Keratinocyte (primary cell): Measurements from ENCODE around the gene IGF2BP2. TPM values are rescaled to one million over a fixed set of nuclear protein-coding genes. Genes with fewer than 3 reads are reported as not detected.

Experiments
- DNase-seq: peaks from one replicate; pipeline ENCODE4 v3.0.0-alpha.2; 2011; ENCODE audit warnings: low read depth, missing footprints, low spot score
- FAIRE-seq: peaks from 2 replicates; lab custom pipeline; 2011; peaks lifted over from hg19 to GRCh38; lab: Jason Lieb, UNC
- H2AFZ ChIP-seq: 2 replicates; pipeline ENCODE4 v1.6.0; 2012; ENCODE audit warnings: low read length, control low read depth, inconsistent platforms; ENCODE audit not compliant: control insufficient read depth
- H3K27ac ChIP-seq: 2 replicates; pipeline ENCODE4 v1.5.1; 2011; ENCODE audit warnings: low read length; ENCODE audit not compliant: control insufficient read depth, insufficient read depth
- H3K27me3 ChIP-seq: 3 replicates; pipeline ENCODE4 v1.6.0; 2011; ENCODE audit warnings: low read length; ENCODE audit not compliant: control insufficient read depth, insufficient read depth; ENCODE audit errors: extremely low read depth
- H3K36me3 ChIP-seq, 2 experiments: 2 replicates in 1 of 2; 3 replicates in 1 of 2; pipeline ENCODE4 v1.5.1; 2011; ENCODE audit warnings: low read length in 2 of 2, mild to moderate bottlenecking in 1 of 2; ENCODE audit not compliant: control insufficient read depth in 2 of 2, insufficient read depth in 2 of 2; ENCODE audit errors: extremely low read depth in 1 of 2
- H3K4me1 ChIP-seq: 3 replicates; pipeline ENCODE4 v1.5.1; 2011; ENCODE audit warnings: low read length; ENCODE audit not compliant: control insufficient read depth, insufficient read depth; ENCODE audit errors: extremely low read depth
- H3K4me2 ChIP-seq: 3 replicates; pipeline ENCODE4 v1.6.0; 2011; ENCODE audit warnings: low read depth, low read length; ENCODE audit not compliant: control insufficient read depth, insufficient read depth; ENCODE audit errors: extremely low read depth
- H3K4me3 ChIP-seq, 3 experiments: fragments of 200-600 bp in 1 of 3; sonication (generic) in 1 of 3; 2 replicates in 2 of 3; 3 replicates in 1 of 3; pipeline ENCODE4 v1.5.1; 2011 to 2016; ENCODE audit warnings: low read length in 3 of 3, mild to moderate bottlenecking in 3 of 3, control low read depth in 2 of 3, inconsistent platforms in 1 of 3, low read depth in 1 of 3, mixed read lengths in 1 of 3, mixed run types in 1 of 3, moderate library complexity in 1 of 3; ENCODE audit not compliant: control insufficient read depth in 2 of 3, insufficient read depth in 2 of 3; ENCODE audit errors: extremely low read depth in 1 of 3
- H3K79me2 ChIP-seq: 2 replicates; pipeline ENCODE4 v1.6.0; 2012; ENCODE audit warnings: low read length; ENCODE audit not compliant: control insufficient read depth, insufficient read depth
- H3K9ac ChIP-seq: 3 replicates; pipeline ENCODE4 v1.6.0; 2011; ENCODE audit warnings: low read length; ENCODE audit not compliant: control insufficient read depth, insufficient read depth; ENCODE audit errors: extremely low read depth
- H3K9me1 ChIP-seq: 3 replicates; pipeline ENCODE4 v1.6.0; 2011; ENCODE audit warnings: low read length; ENCODE audit not compliant: control insufficient read depth, insufficient read depth; ENCODE audit errors: extremely low read depth
- H3K9me3 ChIP-seq: 2 replicates; pipeline ENCODE4 v1.5.1; 2012; ENCODE audit warnings: low read depth, low read length; ENCODE audit not compliant: control insufficient read depth
- H4K20me1 ChIP-seq: 3 replicates; pipeline ENCODE4 v1.6.0; 2011; ENCODE audit warnings: low read length; ENCODE audit not compliant: control insufficient read depth, insufficient read depth; ENCODE audit errors: extremely low read depth
- CTCF ChIP-seq, 3 experiments: IDR thresholded peaks in 1 of 3; conservative IDR thresholded peaks in 1 of 3; optimal IDR thresholded peaks in 1 of 3; 2 replicates in 2 of 3; 3 replicates in 1 of 3; pipeline versions ENCODE3 to v1.5.1; 2011; ENCODE audit warnings: low read length in 3 of 3, mild to moderate bottlenecking in 3 of 3, moderate library complexity in 2 of 3, control low read depth in 1 of 3, inconsistent platforms in 1 of 3; ENCODE audit not compliant: insufficient read depth in 2 of 3; ENCODE audit errors: extremely low read depth in 1 of 3
- EZH2 ChIP-seq: IDR thresholded peaks from one replicate; pipeline ENCODE4 v1.6.1; 2012; ENCODE audit warnings: inconsistent platforms, mild to moderate bottlenecking, low read length, moderate library complexity
- dilution Hi-C: fragments of 300-500 bp; cut with MboI; formaldehyde crosslinking; loops from one replicate; pipeline ENCODE4 v1.7.0; 2020; ENCODE audit warnings: low sequenced_read_pairs; ENCODE audit not compliant: extremely low pct_ligation_motif_present
- polyA plus RNA-seq, 5 experiments: library from polyadenylated mRNA; depleted of rRNA in 3 of 5; stranded (reverse) in 3 of 5; stranded (forward) in 1 of 5; unstranded in 1 of 5; fragments of >200 nt; gene quantifications; 1 replicate in 1 of 5; 2 replicates in 3 of 5; 3 replicates in 1 of 5; pipeline versions ENCODE4 v1.2.1 to v1.2.3, GENCODE V29; 2011 to 2012; ENCODE audit warnings: missing spikeins in 2 of 5, low read depth in 1 of 5, low replicate concordance in 1 of 5

Gene IGF2BP2
- polyA plus RNA-seq, 1 donor (not counting 4 experiments of a cell fraction or from before 2014, with no cell fraction given): 21.2 TPM

- no peaks in the 10 kb centered on the region for H3K9me1 ChIP-seq
- peaks cover 0 to 7% of the 10 kb centered on the region in 2 experiments for H3K36me3 ChIP-seq
- dilution Hi-C loops: loop anchor here (5.0 kb wide), 1 partner anchor 76 kb away; no protein-coding TSS in a partner anchor
- H3K79me2 ChIP-seq: peaks cover 84% of the 10 kb centered on the region
- FAIRE-seq (no peak), DNase-seq (no peak)
- H3K4me1 ChIP-seq: peaks cover 14% of the 10 kb centered on the region
- H3K4me2 ChIP-seq: peak overlapping the region; percentile 93
- H3K4me3 ChIP-seq: peak overlapping the region; percentile 84 to 96 (median 85)
- H3K9ac ChIP-seq: peak overlapping the region; percentile 94
- no peaks in the 10 kb centered on the region for H4K20me1 ChIP-seq
- H3K27ac ChIP-seq: peak overlapping the region; percentile 72
- no peak overlapping the region for H2AFZ ChIP-seq
- TF ChIP-seq CTCF (optimal IDR thresholded peaks at IDR 0.05 in 1 of 3, IDR thresholded peaks at IDR 0.05 in 1 of 3, conservative IDR thresholded peaks at IDR 0.05 in 1 of 3; ENCODE audit: extremely low read depth in 1 of 3, insufficient read depth in 2 of 3, low read length in 3 of 3) (no peak), EZH2 (no peak)
- H3K27me3 ChIP-seq: no peaks in the 10 kb centered on the region
- H3K9me3 ChIP-seq: no peaks in the 10 kb centered on the region
These were observed 1.5 kb downstream of the IGF2BP2 start for GRCh38 chr3:185823078-185824044.

- Histone ChIP-seq H3K4me2 (peak overlapping the region; percentile 93), H3K9me1 (no peaks in the 10 kb centered on the region), H3K4me1 (peaks cover 18% of the 10 kb centered on the region), H3K36me3 (peaks cover 0 to 4% of the 10 kb centered on the region in 2 experiments), H3K4me3 (peak overlapping the region; percentile 84 to 96 (median 85)), H4K20me1 (peaks cover 4% of the 10 kb centered on the region), H3K27ac (peak overlapping the region; percentile 72), H3K9ac (peak overlapping the region; percentile 94), H3K27me3 (no peaks in the 10 kb centered on the region), H3K79me2 (peaks cover 92% of the 10 kb centered on the region), H2AFZ (no peak overlapping the region), H3K9me3 (no peaks in the 10 kb centered on the region)
- peak; percentile 43 for FAIRE-seq
- no peak for DNase-seq
- dilution Hi-C loops: loop anchor here (5.0 kb wide), 1 partner anchor 75 kb away; no protein-coding TSS in a partner anchor
- TF ChIP-seq CTCF (optimal IDR thresholded peaks at IDR 0.05 in 1 of 3, IDR thresholded peaks at IDR 0.05 in 1 of 3, conservative IDR thresholded peaks at IDR 0.05 in 1 of 3; ENCODE audit: extremely low read depth in 1 of 3, insufficient read depth in 2 of 3, low read length in 3 of 3) (no peak), EZH2 (no peak)
These were observed 2.4 kb downstream of the IGF2BP2 start for GRCh38 chr3:185822221-185823000.
